SK-N-SH (cell line): ENCODE data around the gene STX17. TPM values are rescaled to one million over a fixed set of nuclear protein-coding genes. Genes with fewer than 3 reads are reported as not detected.

Experiments
- CTCF ChIA-PET: fragments of 300-600, 350-600 bp; formaldehyde crosslinking; extraction: SDS; loops from one replicate; lab custom pipeline; 2021; lab: Yijun Ruan, JAX
- POLR2A ChIA-PET: fragments of 350-600 bp; sonication (Branson Sonifier 250); formaldehyde crosslinking; extraction: SDS; loops from one replicate; lab custom pipeline; 2020; ENCODE audit warnings: antibody characterized with exemption, inconsistent platforms; lab: Yijun Ruan, JAX
- DNase-seq: peaks from one replicate; pipeline ENCODE4 v3.0.0; 2012
- H2AFZ ChIP-seq: fragments of 200-600 bp; sonication (generic); 2 replicates; pipeline ENCODE4 v1.8.1; 2016; ENCODE audit warnings: antibody characterized with exemption, mild to moderate bottlenecking, low read depth
- H3F3A ChIP-seq: fragments of 200-600 bp; sonication (generic); replicated peaks from 2 replicates; pipeline ENCODE3; 2016; ENCODE audit warnings: antibody characterized with exemption, mild to moderate bottlenecking; ENCODE audit not compliant: insufficient read depth
- H3K27ac ChIP-seq, 2 experiments: fragments of 200-500 bp in 1 of 2; fragments of 200-600 bp in 1 of 2; sonication (Bioruptor generic) in 1 of 2; sonication (generic), shearing (Covaris generic) in 1 of 2; 2 replicates each; pipeline versions ENCODE4 v1.5.1 to v1.6.1; 2014 to 2016; ENCODE audit warnings: low read depth in 2 of 2, inconsistent platforms in 1 of 2, low read length in 1 of 2, mild to moderate bottlenecking in 1 of 2, mixed read lengths in 1 of 2
- H3K27me3 ChIP-seq: fragments of 200-600 bp; sonication (generic), shearing (Covaris generic); 2 replicates; pipeline ENCODE4 v1.6.1; 2016; ENCODE audit warnings: mixed run types; ENCODE audit not compliant: insufficient read depth
- H3K36me3 ChIP-seq, 2 experiments: fragments of 200-500 bp in 1 of 2; fragments of 200-600 bp in 1 of 2; sonication (Bioruptor generic) in 1 of 2; sonication (generic) in 1 of 2; replicated peaks in 1 of 2; 2 replicates each; pipeline versions ENCODE3 to v1.5.1; 2014 to 2016; ENCODE audit warnings: low read length in 1 of 2, mild to moderate bottlenecking in 1 of 2; ENCODE audit not compliant: insufficient read depth in 2 of 2, control insufficient read depth in 1 of 2
- H3K4me1 ChIP-seq, 2 experiments: fragments of 200-500 bp in 1 of 2; fragments of 200-600 bp in 1 of 2; sonication (Bioruptor generic) in 1 of 2; sonication (generic), shearing (Covaris generic) in 1 of 2; 2 replicates each; pipeline versions ENCODE4 v1.5.1 to v1.6.1; 2014 to 2016; ENCODE audit warnings: low read depth in 1 of 2, low read length in 1 of 2, mixed run types in 1 of 2; ENCODE audit not compliant: insufficient read depth in 2 of 2, control insufficient read depth in 1 of 2
- H3K4me2 ChIP-seq: fragments of 200-600 bp; sonication (generic), shearing (Covaris generic); 2 replicates; pipeline ENCODE4 v1.6.1; 2017; ENCODE audit warnings: mixed run types
- H3K4me3 ChIP-seq, 2 experiments: fragments of 200-500 bp in 1 of 2; fragments of 200-600 bp in 1 of 2; sonication (Bioruptor generic) in 1 of 2; sonication (generic), shearing (Covaris generic) in 1 of 2; 2 replicates each; pipeline versions ENCODE4 v1.5.1 to v1.8.1; 2014 to 2016; ENCODE audit warnings: low read depth in 2 of 2, inconsistent platforms in 1 of 2, low read length in 1 of 2, mild to moderate bottlenecking in 1 of 2, mixed read lengths in 1 of 2, moderate library complexity in 1 of 2
- H3K79me2 ChIP-seq: fragments of 200-600 bp; sonication (generic); 2 replicates; pipeline ENCODE4 v1.8.1; 2017; ENCODE audit warnings: mild to moderate bottlenecking; ENCODE audit not compliant: insufficient read depth
- H3K9ac ChIP-seq: fragments of 200-600 bp; sonication (generic); 2 replicates; pipeline ENCODE4 v1.6.1; 2017; ENCODE audit warnings: mixed run types
- H3K9me2 ChIP-seq: fragments of 200-600 bp; sonication (generic); 2 replicates; pipeline ENCODE4 v1.6.1; 2017; ENCODE audit warnings: mixed run types
- H3K9me3 ChIP-seq: fragments of 200-600 bp; sonication (generic); 2 replicates; pipeline ENCODE4 v1.6.1; 2017; ENCODE audit warnings: mixed run types, mild to moderate bottlenecking, moderate library complexity
- H4K20me1 ChIP-seq: fragments of 200-600 bp; sonication (generic); 2 replicates; pipeline ENCODE4 v1.6.1; 2017; ENCODE audit warnings: mild to moderate bottlenecking, mixed run types; ENCODE audit not compliant: insufficient read depth
- CHD2 ChIP-seq: fragments of 150-350 bp; IDR thresholded peaks from 2 replicates; pipeline ENCODE4 v1.6.1; 2018; ENCODE audit warnings: low read length; ENCODE audit not compliant: partially characterized antibody
- GABPA ChIP-seq: IDR thresholded peaks from 2 replicates; pipeline ENCODE4 v1.4.0; 2012; ENCODE audit warnings: low read depth, mild to moderate bottlenecking
- JUND ChIP-seq: IDR thresholded peaks from 2 replicates; pipeline ENCODE4 v1.4.0; 2012
- MAX ChIP-seq: IDR thresholded peaks from 2 replicates; pipeline ENCODE4 v1.4.0; 2012; ENCODE audit warnings: low read depth
- NRF1 ChIP-seq: IDR thresholded peaks from 2 replicates; pipeline ENCODE4 v1.6.1; 2012; ENCODE audit warnings: low read depth, mild to moderate bottlenecking, low read length
- POLR2AphosphoS5 ChIP-seq: IDR thresholded peaks from 2 replicates; pipeline ENCODE4 v1.6.1; 2012; ENCODE audit warnings: low read depth, low read length
- RAD21 ChIP-seq: IDR thresholded peaks from 2 replicates; pipeline ENCODE4 v1.6.1; 2012; ENCODE audit warnings: mild to moderate bottlenecking, low read length
- RCOR1 ChIP-seq: fragments of 150-350 bp; IDR thresholded peaks from 2 replicates; pipeline ENCODE4 v1.6.1; 2017; ENCODE audit warnings: antibody characterized with exemption, low read length
- REST ChIP-seq: IDR thresholded peaks from 2 replicates; pipeline ENCODE4 v1.6.1; 2012; ENCODE audit warnings: mild to moderate bottlenecking, low read depth, low read length, moderate library complexity
- RFX5 ChIP-seq: IDR thresholded peaks from 2 replicates; pipeline ENCODE4 v1.6.1; 2012; ENCODE audit warnings: mild to moderate bottlenecking, improper control_type of control experiment, low read length
- SIN3A ChIP-seq: IDR thresholded peaks from 2 replicates; pipeline ENCODE4 v1.6.1; 2012; ENCODE audit warnings: low read depth, mild to moderate bottlenecking, low read length, moderate library complexity, borderline replicate concordance
- TEAD4 ChIP-seq: IDR thresholded peaks from 2 replicates; pipeline ENCODE4 v1.4.0; 2012; ENCODE audit warnings: mild to moderate bottlenecking, borderline replicate concordance; ENCODE audit not compliant: insufficient read depth
- WGBS: methylation state at CpG from one replicate; pipeline ENCODE4 v1.1.6; 2017; ENCODE audit warnings: low lambda C conversion rate; 5-methylcytosine and 5-hydroxymethylcytosine counted together
- polyA plus RNA-seq, 3 experiments: library from polyadenylated mRNA; depleted of rRNA; stranded (reverse); fragments of >200 nt; gene quantifications; 2 replicates each; pipeline ENCODE4 v1.2.3, GENCODE V29; 2012

The STX17 gene
- polyA plus RNA-seq, 1 of the 3 experiments (the other 2 are of a cell fraction) = 6.1 TPM

- no peaks in the 10 kb centered on the region for H3K36me3 ChIP-seq
- H2AFZ ChIP-seq = no peak overlapping the region
- H3K9me3 ChIP-seq = no peaks in the 10 kb centered on the region
- TF ChIP-seq RAD21 = no peak
- TF ChIP-seq MAX = no peak
- TF ChIP-seq REST = no peak
- TF ChIP-seq POLR2AphosphoS5 = no peak
- TF ChIP-seq TEAD4 = no peak
- TF ChIP-seq, all 33 proteins: peak for 0
- H3K9ac ChIP-seq = no peak overlapping the region
- H3K4me3 ChIP-seq = no peak overlapping the region
- H3K27me3 ChIP-seq = no peaks in the 10 kb centered on the region
- H3K79me2 ChIP-seq = no peaks in the 10 kb centered on the region
- H3F3A ChIP-seq = peaks cover 7% of the 10 kb centered on the region
- H4K20me1 ChIP-seq = no peaks in the 10 kb centered on the region
- DNase-seq = no peak
- POLR2A ChIA-PET = no interaction called here
- H3K4me1 ChIP-seq = no peaks in the 10 kb centered on the region; a peak in 1 of 4 replicates
- H3K9me2 ChIP-seq = no peaks in the 10 kb centered on the region
- CTCF ChIA-PET = no interaction called here
- no peak overlapping the region for H3K27ac ChIP-seq
- H3K4me2 ChIP-seq = no peak overlapping the region
Measured at GRCh38 chr9:99881769-99882168, 24.7 kb upstream of the STX17 start.

GRCh38 chr9:99885747-99886146 is 20.7 kb upstream of the STX17 start:
- Histone ChIP-seq H3K79me2 (no peaks in the 10 kb centered on the region), H3K4me1 (no peaks in the 10 kb centered on the region), H4K20me1 (no peaks in the 10 kb centered on the region), H3F3A (no peaks in the 10 kb centered on the region), H3K9me3 (no peaks in the 10 kb centered on the region), H3K4me2 (no peak overlapping the region), H3K27ac (no peak overlapping the region), H3K36me3 (no peaks in the 10 kb centered on the region), H3K27me3 (no peaks in the 10 kb centered on the region), H2AFZ (peak overlapping the region; percentile 13; the same call in 1 of the 2 replicates), H3K9me2 (no peaks in the 10 kb centered on the region), H3K9ac (no peak overlapping the region), H3K4me3 (no peak overlapping the region)
- ChIA-PET CTCF (no interaction called here), POLR2A (no interaction called here)
- WGBS = 22% methylated on average over 1 of the region's 1 CpG
- TF ChIP-seq JUND (no peak), RFX5 (no peak), NRF1 (no peak), CHD2 (no peak), SIN3A (no peak), GABPA (no peak), RCOR1 (no peak)
- DNase-seq = no peak
